Transverse colon (tissue), 4 donors: Measurements from ENCODE around the gene ARHGAP8.

ENCODE experiments used
- CTCF ChIP-seq, 5 experiments: fragments of 200-600 bp in 3 of 5; fragments of 450-650 bp in 2 of 5; sonication (generic) in 3 of 5; IDR thresholded peaks; 1 replicate in 2 of 5; 2 replicates in 3 of 5; pipeline ENCODE4 v1.5.1; 2016 to 2017; ENCODE audit warnings: antibody characterized with exemption in 5 of 5, inconsistent platforms in 3 of 5, mild to moderate bottlenecking in 2 of 5, moderate library complexity in 1 of 5
- EP300 ChIP-seq: sonication (generic); formaldehyde crosslinking; IDR thresholded peaks from one replicate; pipeline ENCODE4 v1.6.1; 2017; ENCODE audit warnings: antibody characterized with exemption, low read depth
- POLR2A ChIP-seq: fragments of 450-650 bp; IDR thresholded peaks from one replicate; pipeline ENCODE4 v1.6.1; 2016; ENCODE audit warnings: antibody characterized with exemption, mild to moderate bottlenecking, moderate library complexity
- POLR2AphosphoS5 ChIP-seq, 3 donors: sonication (generic); formaldehyde crosslinking; IDR thresholded peaks; one replicate each; pipeline ENCODE4 v1.6.1; 2016; ENCODE audit warnings: antibody characterized with exemption in 3 of 3

DNA sequence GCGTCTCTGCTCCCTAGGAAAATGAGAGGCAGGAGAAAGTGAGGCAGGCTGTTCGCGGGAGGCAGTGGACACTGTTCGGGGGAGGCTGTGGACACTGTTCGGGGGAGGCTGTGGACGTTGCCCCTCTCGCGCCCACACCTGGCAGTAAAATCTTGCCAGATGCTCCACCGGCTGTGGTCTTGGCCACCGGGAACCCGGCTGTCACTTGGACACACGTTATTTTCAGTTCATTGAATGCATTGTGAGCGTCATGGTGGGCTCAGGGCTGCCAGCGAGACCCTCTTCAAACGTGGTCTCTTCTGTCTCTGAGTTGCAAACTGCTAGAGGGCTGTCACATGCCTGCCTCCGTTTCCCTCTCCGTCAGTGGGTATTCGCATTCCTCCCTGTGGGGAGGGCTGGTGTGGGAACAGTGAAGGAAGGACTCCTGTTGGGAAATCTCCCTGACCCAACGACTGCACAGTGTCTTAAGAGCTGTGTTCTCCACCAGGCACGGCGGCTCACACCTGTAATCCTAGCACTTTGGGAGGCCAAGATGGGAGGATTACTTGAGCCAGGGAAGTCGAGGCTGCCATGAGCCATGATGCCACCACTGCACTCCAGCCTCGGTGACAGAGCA lies 49.0 kb upstream of the ARHGAP8 start:
- TF ChIP-seq CTCF (IDR thresholded peaks at IDR 0.05), result no peak
- TF ChIP-seq POLR2AphosphoS5 (IDR thresholded peaks at IDR 0.05), result no peak
- TF ChIP-seq EP300, result no peak
- no peak for TF ChIP-seq POLR2A
